WERI-Rb-1 (cell line): Measurements from ENCODE around the gene BLID.

ENCODE experiments used
- DNase-seq: peaks from one replicate; pipeline ENCODE4 v3.0.0-alpha.2; 2020
- H3K27ac ChIP-seq: fragments of 250-450 bp; sonication (Bioruptor Pico); 2 replicates; pipeline ENCODE4 v1.5.1; 2020; ENCODE audit warnings: mild to moderate bottlenecking, moderate library complexity
- H3K27me3 ChIP-seq: fragments of 250-450 bp; sonication (Bioruptor Pico); 2 replicates; pipeline ENCODE4 v1.5.1; 2021; ENCODE audit warnings: mild to moderate bottlenecking, low read depth, moderate library complexity; ENCODE audit not compliant: insufficient read depth, severe bottlenecking
- H3K36me3 ChIP-seq: fragments of 250-450 bp; sonication (Bioruptor Pico); 2 replicates; pipeline ENCODE4 v1.5.1; 2020; ENCODE audit warnings: mild to moderate bottlenecking, moderate library complexity
- H3K4me3 ChIP-seq: 2 replicates; pipeline ENCODE4 v1.5.1; 2011; ENCODE audit warnings: low read depth, mild to moderate bottlenecking, control low read depth, low read length
- H3K9me3 ChIP-seq: fragments of 250-450 bp; sonication (Bioruptor Pico); 2 replicates; pipeline ENCODE4 v1.5.1; 2021; ENCODE audit warnings: mild to moderate bottlenecking, moderate library complexity; ENCODE audit not compliant: severe bottlenecking
- CTCF ChIP-seq: IDR thresholded peaks from 2 replicates; pipeline ENCODE4 v1.5.1; 2011; ENCODE audit warnings: low read depth, mild to moderate bottlenecking, control low read depth, inconsistent platforms, low read length

BLID gene

GRCh38 chr11:122071709-122072202 is 44.3 kb downstream of the BLID start:
- H3K9me3 ChIP-seq = no peaks in the 10 kb centered on the region
- DNase-seq = no peak
- no peak overlapping the region for H3K27ac ChIP-seq
- no peaks in the 10 kb centered on the region for H3K27me3 ChIP-seq
- no peak for TF ChIP-seq CTCF
- no peak overlapping the region for H3K4me3 ChIP-seq
- no peaks in the 10 kb centered on the region for H3K36me3 ChIP-seq

- H3K36me3 ChIP-seq = no peaks in the 10 kb centered on the region
- no peak for TF ChIP-seq CTCF
- no peaks in the 10 kb centered on the region for H3K27me3 ChIP-seq
- DNase-seq = peak; percentile 50
- no peak overlapping the region for H3K27ac ChIP-seq
- H3K9me3 ChIP-seq = no peaks in the 10 kb centered on the region
- no peak overlapping the region for H3K4me3 ChIP-seq
Observed at GRCh38 chr11:122069707-122070360, 46.2 kb downstream of the BLID start.

- no peaks in the 10 kb centered on the region for H3K9me3 ChIP-seq
- no peak for DNase-seq
- H3K27me3 ChIP-seq = no peaks in the 10 kb centered on the region
- no peak for TF ChIP-seq CTCF
- no peaks in the 10 kb centered on the region for H3K36me3 ChIP-seq
- H3K27ac ChIP-seq = no peak overlapping the region
- H3K4me3 ChIP-seq = no peak overlapping the region
Observed at GRCh38 chr11:122068837-122069236, 47.2 kb downstream of the BLID start.

GRCh38 chr11:122068141-122068540 is 47.9 kb downstream of the BLID start:
- Histone ChIP-seq H3K27ac (no peak overlapping the region), H3K4me3 (no peak overlapping the region), H3K9me3 (no peaks in the 10 kb centered on the region), H3K36me3 (no peaks in the 10 kb centered on the region), H3K27me3 (no peaks in the 10 kb centered on the region)
- no peak for TF ChIP-seq CTCF
- no peak for DNase-seq
